LNCaP clone FGC (cell line): ENCODE measurements around the gene KIF21B.
"Not testable (repeated sequence)": the region's sequence is repeated elsewhere in the genome, so short reads cannot be mapped to it uniquely, and the experiment has no call there.

ENCODE experiments used
- DNase-seq: peaks from one replicate; pipeline ENCODE4 v3.0.0-alpha.2; 2011; ENCODE audit warnings: low read depth
- H3K4me3 ChIP-seq: 2 replicates; pipeline ENCODE4 v1.5.1; 2011; ENCODE audit warnings: mild to moderate bottlenecking, low read depth, low read length, control low read depth
- TF ChIP-seq, protein P1 (sequence below): IDR thresholded peaks from 2 replicates; pipeline ENCODE4 v1.5.1; 2012; ENCODE audit warnings: mild to moderate bottlenecking; ENCODE audit not compliant: control insufficient read depth, insufficient read depth; ENCODE audit errors: extremely low read depth

KIF21B gene

GRCh38 chr1:200954434-200954833 lies 69.1 kb downstream of the KIF21B start:
- no peak overlapping the region for H3K4me3 ChIP-seq
- TF ChIP-seq, protein P1, sequence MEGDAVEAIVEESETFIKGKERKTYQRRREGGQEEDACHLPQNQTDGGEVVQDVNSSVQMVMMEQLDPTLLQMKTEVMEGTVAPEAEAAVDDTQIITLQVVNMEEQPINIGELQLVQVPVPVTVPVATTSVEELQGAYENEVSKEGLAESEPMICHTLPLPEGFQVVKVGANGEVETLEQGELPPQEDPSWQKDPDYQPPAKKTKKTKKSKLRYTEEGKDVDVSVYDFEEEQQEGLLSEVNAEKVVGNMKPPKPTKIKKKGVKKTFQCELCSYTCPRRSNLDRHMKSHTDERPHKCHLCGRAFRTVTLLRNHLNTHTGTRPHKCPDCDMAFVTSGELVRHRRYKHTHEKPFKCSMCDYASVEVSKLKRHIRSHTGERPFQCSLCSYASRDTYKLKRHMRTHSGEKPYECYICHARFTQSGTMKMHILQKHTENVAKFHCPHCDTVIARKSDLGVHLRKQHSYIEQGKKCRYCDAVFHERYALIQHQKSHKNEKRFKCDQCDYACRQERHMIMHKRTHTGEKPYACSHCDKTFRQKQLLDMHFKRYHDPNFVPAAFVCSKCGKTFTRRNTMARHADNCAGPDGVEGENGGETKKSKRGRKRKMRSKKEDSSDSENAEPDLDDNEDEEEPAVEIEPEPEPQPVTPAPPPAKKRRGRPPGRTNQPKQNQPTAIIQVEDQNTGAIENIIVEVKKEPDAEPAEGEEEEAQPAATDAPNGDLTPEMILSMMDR, result no peak
- DNase-seq, result no peak

- no peak for DNase-seq
- TF ChIP-seq, protein P1, result no peak
Observed at GRCh38 chr1:200951016-200951415, 72.5 kb downstream of the KIF21B start.

GRCh38 chr1:200949626-200950025 lies 73.9 kb downstream of the KIF21B start:
- H3K4me3 ChIP-seq, result no peak overlapping the region
- TF ChIP-seq, protein P1, result no peak
- DNase-seq, result no peak

More at GRCh38 chr1:200951016-200951415, 72.5 kb downstream of the KIF21B start:
- no peak overlapping the region for H3K4me3 ChIP-seq

GRCh38 chr1:200947059-200947566 lies 76.4 kb downstream of the KIF21B start:
- TF ChIP-seq, protein P1, result no peak
- no peak for DNase-seq
- H3K4me3 ChIP-seq, result no peak overlapping the region

GRCh38 chr1:200945111-200945510 lies 78.4 kb downstream of the KIF21B start:
- TF ChIP-seq, protein P1, result no peak
- H3K4me3 ChIP-seq, result no peak overlapping the region
- no peak for DNase-seq

GRCh38 chr1:200938955-200939354 lies 84.6 kb downstream of the KIF21B start:
- TF ChIP-seq, protein P1, result no peak
- no peak for DNase-seq
- no peak overlapping the region for H3K4me3 ChIP-seq

DNA sequence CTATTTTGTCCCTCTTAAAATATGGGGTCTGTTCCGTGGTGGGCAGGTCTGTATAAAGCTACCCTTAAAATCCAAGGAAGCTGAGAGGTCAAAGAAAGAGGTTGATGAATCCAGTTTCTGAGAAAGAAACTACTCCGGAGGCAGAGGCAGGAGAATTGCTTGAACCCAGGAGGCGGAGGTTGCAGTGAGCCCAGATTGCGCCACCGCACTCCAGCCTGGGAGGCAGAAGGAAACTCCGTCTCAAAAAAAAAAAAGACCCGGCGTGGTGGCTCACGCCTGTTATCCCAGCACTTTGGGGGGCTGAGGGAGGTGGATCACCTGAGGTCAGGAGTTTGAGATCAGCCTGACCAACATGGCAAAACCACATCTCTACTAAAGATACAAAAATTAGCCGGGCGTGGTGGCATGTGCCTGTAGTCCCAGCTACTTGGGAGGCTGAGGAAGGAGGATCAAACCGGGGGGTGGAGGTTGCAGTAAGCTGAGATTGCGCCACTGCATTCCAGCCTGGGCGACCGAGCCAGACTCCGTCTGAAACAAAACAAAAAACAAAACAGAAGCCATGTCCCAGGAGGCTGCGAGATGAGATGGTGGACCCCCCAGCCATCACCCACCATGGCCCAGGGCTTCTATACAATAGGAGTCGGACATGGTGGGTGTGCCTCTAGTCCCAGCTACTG lies 88.1 kb downstream of the KIF21B start:
- not testable (repeated sequence) for DNase-seq, H3K4me3 ChIP-seq
